ENCODE results near the gene SPANXN3.
"Not testable (repeated sequence)": the region's sequence is repeated elsewhere in the genome, so short reads cannot be mapped to it uniquely, and the experiment has no call there.

SPANXN3 gene

GRCh38 chrX:143517375-143517774 is at the start of gene SPANXN3:
Gene SPANXN3, minus strand, starts transcription at chrX:143517475. Its CDS starts 84 bp downstream, at chrX:143517391.
- in situ Hi-C loops (cut with HindIII; ENCODE audit: low sequenced_read_pairs) = not testable (repeated sequence)

GRCh38 chrX:143536176-143536575 is 18.9 kb upstream of the SPANXN3 start:
- in situ Hi-C loops (cut with HindIII; ENCODE audit: low sequenced_read_pairs) = no loop called here

GRCh38 chrX:143502196-143502595 is 15.1 kb downstream of the SPANXN3 start:
- in situ Hi-C loops (cut with HindIII; ENCODE audit: low sequenced_read_pairs) = not testable (repeated sequence)

- in situ Hi-C loops (cut with HindIII; ENCODE audit: low sequenced_read_pairs) = no loop called here
Observed at GRCh38 chrX:143500751-143501150, 16.5 kb downstream of the SPANXN3 start.

GRCh38 chrX:143486105-143486504 is 31.2 kb downstream of the SPANXN3 start:
- in situ Hi-C loops (cut with HindIII; ENCODE audit: low sequenced_read_pairs) = no loop called here

GRCh38 chrX:143476751-143477150 is 40.5 kb downstream of the SPANXN3 start:
- in situ Hi-C loops (cut with HindIII; ENCODE audit: low sequenced_read_pairs) = no loop called here

- in situ Hi-C loops (cut with HindIII; ENCODE audit: low sequenced_read_pairs) = no loop called here
Observed at GRCh38 chrX:143472347-143472938, 44.8 kb downstream of the SPANXN3 start.

GRCh38 chrX:143466130-143466529 is 51.1 kb downstream of the SPANXN3 start:
- in situ Hi-C loops (cut with HindIII; ENCODE audit: low sequenced_read_pairs) = no loop called here

GRCh38 chrX:143462696-143463095 is 54.6 kb downstream of the SPANXN3 start:
- in situ Hi-C loops (cut with HindIII; ENCODE audit: low sequenced_read_pairs) = no loop called here

- in situ Hi-C loops (cut with HindIII; ENCODE audit: low sequenced_read_pairs) = no loop called here
Observed at GRCh38 chrX:143461606-143462005, 55.7 kb downstream of the SPANXN3 start.

Measured in DLD1 (cell line).